Activated T-helper 2 cell treated with anti-CD3 and anti-CD28 coated beads, Interferon-gamma antibody, Interleukin-2, Interleukin-4, amounts not matched to agents 10 μg/mL and 5 μg/mL and 100 μg/mL, durations not matched to agents 14 hours and 24 hours and 36 hours (primary cell): ENCODE data around the gene R3HDM2. TPM values are rescaled to one million over a fixed set of nuclear protein-coding genes. Genes with fewer than 3 reads are reported as not detected.

Experiments
- DNase-seq: peaks from one replicate; pipeline ENCODE4 v3.0.0; 2021; ENCODE audit warnings: low spot score
- H3K27ac Mint-ChIP-seq: one replicate; pipeline ENCODE4 v1.8.0; 2021; ENCODE audit warnings: mixed read lengths
- H3K27me3 Mint-ChIP-seq: one replicate; pipeline ENCODE4 v1.8.0; 2021; ENCODE audit warnings: low read depth, mixed read lengths
- H3K36me3 Mint-ChIP-seq: one replicate; pipeline ENCODE4 v1.8.0; 2021; ENCODE audit warnings: low read depth, mixed read lengths
- H3K4me1 Mint-ChIP-seq: one replicate; pipeline ENCODE4 v1.8.0; 2021; ENCODE audit warnings: low read depth, mixed read lengths
- H3K4me3 Mint-ChIP-seq: one replicate; pipeline ENCODE4 v1.8.0; 2021; ENCODE audit warnings: low read depth, mild to moderate bottlenecking, moderate library complexity, mixed read lengths
- H3K9me3 Mint-ChIP-seq: one replicate; pipeline ENCODE4 v1.8.0; 2021; ENCODE audit warnings: mixed read lengths
- intact Hi-C: fragments of 100-400 bp; cut with micrococcal nuclease; formaldehyde crosslinking; loops from one replicate; pipeline ENCODE4 v1.15.1; 2023
- total RNA-seq: library from RNA; stranded (reverse); gene quantifications from 2 replicates; pipeline ENCODE4 v1.2.3, GENCODE V29; 2022

The R3HDM2 gene
- total RNA-seq, 1 donor from 2014 or later = 44.9 TPM

GRCh38 chr12:57473392-57473791 lies 42.5 kb upstream of the R3HDM2 start:
- no peaks in the 10 kb centered on the region for H3K9me3 Mint-ChIP-seq
- no peaks in the 10 kb centered on the region for H3K27me3 Mint-ChIP-seq
- no peak for DNase-seq
- H3K4me3 Mint-ChIP-seq = no peak overlapping the region
- intact Hi-C loops = no loop called here
- peaks cover 52% of the 10 kb centered on the region for H3K36me3 Mint-ChIP-seq
- H3K4me1 Mint-ChIP-seq = peaks cover 20% of the 10 kb centered on the region
- H3K27ac Mint-ChIP-seq = no peak overlapping the region

DNA sequence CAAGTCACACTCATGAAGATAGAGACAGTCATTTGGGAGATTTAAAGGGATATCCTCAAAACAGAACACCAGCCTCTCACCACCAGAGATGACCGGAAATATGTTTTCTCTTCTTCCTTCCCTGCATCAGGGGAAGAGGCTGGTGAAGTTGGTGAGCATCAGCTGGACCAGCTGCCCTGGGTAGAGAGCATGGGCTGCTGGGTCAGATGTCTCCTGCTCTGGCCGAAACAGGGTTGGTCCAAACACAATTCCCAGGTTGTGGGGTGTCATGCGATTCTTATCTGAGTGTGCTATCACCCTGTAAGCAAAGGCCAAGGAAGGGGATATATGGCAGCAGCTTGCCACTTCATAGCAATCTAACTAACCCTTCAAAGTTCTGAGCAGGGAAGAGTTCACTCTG lies 41.5 kb upstream of the R3HDM2 start:
- intact Hi-C loops = no loop called here
- DNase-seq = no peak
- H3K27me3 Mint-ChIP-seq = no peaks in the 10 kb centered on the region
- H3K9me3 Mint-ChIP-seq = no peaks in the 10 kb centered on the region
- no peak overlapping the region for H3K27ac Mint-ChIP-seq
- H3K36me3 Mint-ChIP-seq = peaks cover 56% of the 10 kb centered on the region
- H3K4me1 Mint-ChIP-seq = peaks cover 17% of the 10 kb centered on the region
- no peak overlapping the region for H3K4me3 Mint-ChIP-seq

DNA sequence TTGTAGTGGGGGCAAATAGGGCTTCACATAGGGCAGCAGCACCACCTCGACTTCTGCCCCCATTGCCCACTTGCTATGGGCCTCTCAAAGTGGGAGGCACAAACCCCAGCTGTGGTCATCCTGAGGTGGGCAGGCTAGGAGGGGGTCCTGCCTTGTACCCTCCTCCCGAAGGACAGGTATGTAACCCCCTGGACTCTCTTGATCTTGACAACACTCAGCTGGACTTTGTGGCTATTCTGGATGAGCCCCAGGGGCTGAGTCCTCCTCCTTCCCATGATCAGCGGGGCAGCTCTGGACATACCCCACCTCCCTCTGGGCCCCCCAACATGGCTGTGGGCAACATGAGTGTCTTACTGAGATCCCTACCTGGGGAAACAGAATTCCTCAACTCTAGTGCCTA lies 40.8 kb upstream of the R3HDM2 start:
- Mint-ChIP-seq H3K36me3 (peaks cover 49% of the 10 kb centered on the region), H3K9me3 (no peaks in the 10 kb centered on the region), H3K4me1 (peaks cover 16% of the 10 kb centered on the region), H3K27me3 (no peaks in the 10 kb centered on the region), H3K4me3 (no peak overlapping the region), H3K27ac (no peak overlapping the region)
- intact Hi-C loops = no loop called here
- DNase-seq = no peak

DNA sequence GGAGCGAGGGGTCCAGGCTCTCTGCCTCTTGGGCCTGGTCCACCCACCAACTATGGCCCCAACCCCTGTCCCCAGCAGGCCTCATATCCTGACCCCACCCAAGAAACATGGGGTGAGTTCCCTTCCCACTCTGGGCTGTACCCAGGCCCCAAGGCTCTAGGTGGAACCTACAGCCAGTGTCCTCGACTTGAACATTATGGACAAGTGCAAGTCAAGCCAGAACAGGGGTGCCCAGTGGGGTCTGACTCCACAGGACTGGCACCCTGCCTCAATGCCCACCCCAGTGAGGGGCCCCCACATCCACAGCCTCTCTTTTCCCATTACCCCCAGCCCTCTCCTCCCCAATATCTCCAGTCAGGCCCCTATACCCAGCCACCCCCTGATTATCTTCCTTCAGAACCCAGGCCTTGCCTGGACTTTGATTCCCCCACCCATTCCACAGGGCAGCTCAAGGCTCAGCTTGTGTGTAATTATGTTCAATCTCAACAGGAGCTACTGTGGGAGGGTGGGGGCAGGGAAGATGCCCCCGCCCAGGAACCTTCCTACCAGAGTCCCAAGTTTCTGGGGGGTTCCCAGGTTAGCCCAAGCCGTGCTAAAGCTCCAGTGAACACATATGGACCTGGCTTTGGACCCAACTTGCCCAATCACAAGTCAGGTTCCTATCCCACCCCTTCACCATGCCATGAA lies 40.3 kb upstream of the R3HDM2 start:
- intact Hi-C loops = no loop called here

GRCh38 chr12:57470286-57470969 lies 39.6 kb upstream of the R3HDM2 start:
- no peak overlapping the region for H3K4me3 Mint-ChIP-seq
- H3K27me3 Mint-ChIP-seq = no peaks in the 10 kb centered on the region
- H3K36me3 Mint-ChIP-seq = peaks cover 45% of the 10 kb centered on the region
- H3K27ac Mint-ChIP-seq = no peak overlapping the region
- peaks cover 11% of the 10 kb centered on the region for H3K4me1 Mint-ChIP-seq
- no peak for DNase-seq
- intact Hi-C loops = no loop called here
- no peaks in the 10 kb centered on the region for H3K9me3 Mint-ChIP-seq

More for the DNA sequence above, 40.3 kb upstream of the R3HDM2 start:
- no peak overlapping the region for H3K4me3 Mint-ChIP-seq
- H3K27ac Mint-ChIP-seq = no peak overlapping the region
- H3K4me1 Mint-ChIP-seq = peaks cover 11% of the 10 kb centered on the region
- H3K9me3 Mint-ChIP-seq = no peaks in the 10 kb centered on the region
- peaks cover 43% of the 10 kb centered on the region for H3K36me3 Mint-ChIP-seq
- no peak for DNase-seq
- no peaks in the 10 kb centered on the region for H3K27me3 Mint-ChIP-seq

GRCh38 chr12:57469296-57470164 lies 38.7 kb upstream of the R3HDM2 start:
- H3K27ac Mint-ChIP-seq = no peak overlapping the region
- no peaks in the 10 kb centered on the region for H3K27me3 Mint-ChIP-seq
- DNase-seq = no peak
- no peaks in the 10 kb centered on the region for H3K9me3 Mint-ChIP-seq
- peaks cover 6% of the 10 kb centered on the region for H3K4me1 Mint-ChIP-seq
- intact Hi-C loops = no loop called here
- H3K36me3 Mint-ChIP-seq = peaks cover 40% of the 10 kb centered on the region
- no peak overlapping the region for H3K4me3 Mint-ChIP-seq

GRCh38 chr12:57467915-57468314 lies 37.1 kb upstream of the R3HDM2 start:
- intact Hi-C loops = no loop called here
- Mint-ChIP-seq H3K9me3 (no peaks in the 10 kb centered on the region), H3K4me3 (no peak overlapping the region), H3K36me3 (peaks cover 30% of the 10 kb centered on the region), H3K27ac (no peak overlapping the region), H3K27me3 (no peaks in the 10 kb centered on the region), H3K4me1 (peaks cover 11% of the 10 kb centered on the region)
- no peak for DNase-seq

DNA sequence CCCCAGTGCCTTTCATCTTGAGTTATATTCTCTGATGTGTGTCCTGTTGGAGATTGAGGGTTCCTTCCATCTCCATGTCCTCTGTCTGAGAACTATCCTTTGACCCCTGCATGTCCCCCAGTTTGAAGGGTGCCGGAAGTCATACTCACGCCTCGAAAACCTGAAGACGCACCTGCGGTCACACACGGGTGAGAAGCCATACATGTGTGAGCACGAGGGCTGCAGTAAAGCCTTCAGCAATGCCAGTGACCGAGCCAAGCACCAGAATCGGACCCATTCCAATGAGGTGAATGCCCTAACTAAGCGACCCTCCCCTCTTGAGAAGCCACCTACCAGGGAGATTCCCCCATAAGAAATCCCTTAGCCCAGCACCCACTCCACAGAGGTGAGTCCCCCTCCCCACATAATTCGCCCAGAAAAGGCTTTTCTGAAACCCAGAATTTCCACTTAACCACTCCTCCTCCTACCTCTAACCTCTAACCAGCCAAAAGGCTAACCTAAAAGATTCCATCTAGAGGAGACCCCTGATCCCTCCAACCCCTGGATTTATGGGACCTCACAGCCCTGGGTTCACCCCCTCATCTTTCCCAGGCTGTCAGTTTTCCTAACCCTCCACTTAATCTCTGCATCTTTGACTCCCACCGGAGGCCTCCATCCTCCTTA lies 36.5 kb upstream of the R3HDM2 start:
- H3K4me1 Mint-ChIP-seq = peaks cover 16% of the 10 kb centered on the region
- no peaks in the 10 kb centered on the region for H3K9me3 Mint-ChIP-seq
- no peak for DNase-seq
- H3K4me3 Mint-ChIP-seq = no peak overlapping the region
- intact Hi-C loops = no loop called here
- no peaks in the 10 kb centered on the region for H3K27me3 Mint-ChIP-seq
- no peak overlapping the region for H3K27ac Mint-ChIP-seq
- peaks cover 24% of the 10 kb centered on the region for H3K36me3 Mint-ChIP-seq

GRCh38 chr12:57465747-57466505 lies 35.1 kb upstream of the R3HDM2 start:
- Mint-ChIP-seq H3K27ac (peak overlapping the region; percentile 44), H3K9me3 (no peaks in the 10 kb centered on the region), H3K4me3 (no peak overlapping the region), H3K36me3 (peaks cover 17% of the 10 kb centered on the region), H3K27me3 (peaks cover 7% of the 10 kb centered on the region), H3K4me1 (peaks cover 23% of the 10 kb centered on the region)
- DNase-seq = no peak
- intact Hi-C loops = no loop called here

DNA sequence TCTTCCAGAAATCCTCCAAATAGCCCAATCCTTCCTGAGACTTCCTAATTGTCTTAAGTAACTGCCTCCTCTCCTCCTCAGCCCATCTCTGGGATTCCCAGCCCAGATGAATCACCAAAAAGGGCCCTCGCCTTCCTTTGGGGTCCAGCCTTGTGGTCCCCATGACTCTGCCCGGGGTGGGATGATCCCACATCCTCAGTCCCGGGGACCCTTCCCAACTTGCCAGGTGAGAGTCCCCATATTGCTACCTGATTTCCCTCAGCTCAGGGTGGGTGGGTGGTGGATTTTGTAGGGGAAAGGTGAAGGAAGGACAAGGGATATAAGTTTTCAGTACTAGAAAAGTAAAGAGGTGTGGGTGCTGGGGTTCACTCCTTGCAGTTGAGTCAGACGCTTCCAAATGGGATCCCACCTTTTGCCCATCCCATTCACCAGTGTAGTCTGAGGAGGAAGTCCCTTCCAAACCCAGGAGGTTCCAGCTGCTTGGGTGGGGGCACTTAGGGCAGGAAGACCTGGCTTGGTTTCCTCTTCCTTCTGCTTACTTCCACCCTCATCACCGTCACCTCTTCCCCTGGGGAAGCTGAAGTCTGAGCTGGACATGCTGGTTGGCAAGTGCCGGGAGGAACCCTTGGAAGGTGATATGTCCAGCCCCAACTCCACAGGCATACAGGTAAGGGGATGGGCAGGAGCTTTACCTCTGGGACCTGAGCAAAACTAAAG lies 34.3 kb upstream of the R3HDM2 start:
- H3K27me3 Mint-ChIP-seq = peaks cover 11% of the 10 kb centered on the region
- no peaks in the 10 kb centered on the region for H3K9me3 Mint-ChIP-seq
- peaks cover 27% of the 10 kb centered on the region for H3K4me1 Mint-ChIP-seq
- DNase-seq = no peak
- no peak overlapping the region for H3K4me3 Mint-ChIP-seq
- H3K27ac Mint-ChIP-seq = no peak overlapping the region
- H3K36me3 Mint-ChIP-seq = peaks cover 17% of the 10 kb centered on the region
- intact Hi-C loops = no loop called here

DNA sequence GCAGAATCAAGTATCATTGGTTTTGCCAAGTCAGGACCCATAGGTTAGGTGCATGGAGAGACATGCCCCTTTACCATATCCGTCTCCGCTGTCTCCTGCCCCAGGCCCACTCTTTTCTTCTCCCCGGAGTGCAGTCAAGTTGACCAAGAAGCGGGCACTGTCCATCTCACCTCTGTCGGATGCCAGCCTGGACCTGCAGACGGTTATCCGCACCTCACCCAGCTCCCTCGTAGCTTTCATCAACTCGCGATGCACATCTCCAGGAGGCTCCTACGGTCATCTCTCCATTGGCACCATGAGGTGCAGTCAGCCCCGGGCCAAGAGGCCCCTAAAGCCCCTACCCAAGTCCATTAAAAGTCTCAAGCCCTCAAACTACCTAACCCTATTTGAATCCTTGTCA lies 33.7 kb upstream of the R3HDM2 start:
- Mint-ChIP-seq H3K27ac (no peak overlapping the region), H3K9me3 (no peaks in the 10 kb centered on the region), H3K36me3 (peaks cover 17% of the 10 kb centered on the region), H3K27me3 (peaks cover 12% of the 10 kb centered on the region), H3K4me3 (no peak overlapping the region), H3K4me1 (peaks cover 27% of the 10 kb centered on the region)
- intact Hi-C loops = no loop called here
- no peak for DNase-seq
